B cell (primary cell): ENCODE measurements around the gene DNAH3. TPM values are rescaled to one million over a fixed set of nuclear protein-coding genes. Genes with fewer than 3 reads are reported as not detected.

ENCODE experiments used
- ATAC-seq: fragments of 200-7000 bp; cut with Tn5 transposase; one replicate; pipeline ENCODE4 v1.10.0; 2021; ENCODE audit warnings: low read depth, mild to moderate bottlenecking, moderate number of reproducible peaks, moderate library complexity
- CTCF ChIA-PET: fragments of 350-600 bp; sonication (Branson Sonifier 250); formaldehyde crosslinking; loops from one replicate; lab custom pipeline; 2021; ENCODE audit warnings: antibody characterized with exemption, inconsistent platforms; lab: Charles Lee
- POLR2A ChIA-PET: fragments of 350-600 bp; sonication (Branson Sonifier 250); formaldehyde crosslinking; loops from one replicate; lab custom pipeline; 2021; ENCODE audit warnings: antibody characterized with exemption; lab: Charles Lee
- DNase-seq: peaks from one replicate; pipeline ENCODE4 v3.0.0; 2013
- H2AFZ ChIP-seq: 2 replicates; pipeline ENCODE4 v1.6.1; 2012; ENCODE audit warnings: mild to moderate bottlenecking, low read depth, low read length; ENCODE audit not compliant: insufficient read depth, poor library complexity, severe bottlenecking
- H3K27ac ChIP-seq, 2 donors: 1 replicate in 1 of 2; 2 replicates in 1 of 2; pipeline ENCODE4 v1.5.1; 2012 to 2013; ENCODE audit warnings: low read length in 2 of 2, mild to moderate bottlenecking in 2 of 2, moderate library complexity in 1 of 2
- H3K27me3 ChIP-seq, 4 experiments: fragments of 200-600 bp in 1 of 4; sonication (generic) in 1 of 4; replicated peaks in 1 of 4; 1 replicate in 2 of 4; 2 replicates in 2 of 4; pipeline versions ENCODE4 v1.6.1 to v1.7.0; 2013 to 2016; ENCODE audit warnings: low read length in 3 of 4, mild to moderate bottlenecking in 2 of 4, mixed read lengths in 1 of 4, moderate library complexity in 1 of 4; ENCODE audit not compliant: insufficient read depth in 4 of 4, control insufficient read depth in 3 of 4; ENCODE audit errors: control extremely low read depth in 1 of 4
- H3K36me3 ChIP-seq, 2 experiments: replicated peaks in 1 of 2; 1 replicate in 1 of 2; 2 replicates in 1 of 2; pipeline versions ENCODE4 v1.6.1 to v1.7.1; 2013; ENCODE audit warnings: low read length in 1 of 2; ENCODE audit not compliant: insufficient read depth in 2 of 2, control insufficient read depth in 1 of 2; ENCODE audit errors: control extremely low read depth in 1 of 2, extremely low read depth in 1 of 2
- H3K4me1 ChIP-seq, 2 donors: fragments of 200-600 bp in 1 of 2; sonication (generic) in 1 of 2; 1 replicate in 1 of 2; 2 replicates in 1 of 2; pipeline versions ENCODE4 v1.5.1 to v1.6.1; 2013 to 2017; ENCODE audit warnings: low read length in 2 of 2; ENCODE audit not compliant: control insufficient read depth in 2 of 2, insufficient read depth in 2 of 2
- H3K4me2 ChIP-seq: replicated peaks from 2 replicates; pipeline ENCODE3; 2012; ENCODE audit warnings: mild to moderate bottlenecking, low read depth, low read length; ENCODE audit not compliant: poor library complexity, severe bottlenecking
- H3K4me3 ChIP-seq, 5 experiments: fragments of 200-600 bp in 1 of 5; sonication (generic) in 1 of 5; 1 replicate in 3 of 5; 2 replicates in 2 of 5; pipeline versions ENCODE4 v1.5.1 to v1.7.0; 2011 to 2016; ENCODE audit warnings: low read length in 4 of 5, mild to moderate bottlenecking in 4 of 5, low read depth in 2 of 5, control low read depth in 1 of 5, moderate library complexity in 1 of 5; ENCODE audit not compliant: insufficient read depth in 1 of 5; ENCODE audit errors: control extremely low read depth in 1 of 5, extremely low read depth in 1 of 5
- H3K79me2 ChIP-seq: fragments of 200-600 bp; sonication (generic); one replicate; pipeline ENCODE4 v1.6.0; 2016; ENCODE audit warnings: low read length; ENCODE audit not compliant: control insufficient read depth, insufficient read depth
- H3K9ac ChIP-seq: fragments of 200-600 bp; sonication (generic); 2 replicates; pipeline ENCODE4 v1.6.1; 2017; ENCODE audit warnings: mild to moderate bottlenecking, low read length, moderate library complexity
- H3K9me3 ChIP-seq, 3 donors: one replicate each; pipeline versions ENCODE4 v1.6.1 to v1.7.1; 2013; ENCODE audit warnings: low read length in 2 of 3; ENCODE audit not compliant: control insufficient read depth in 2 of 3, insufficient read depth in 1 of 3; ENCODE audit errors: control extremely low read depth in 1 of 3
- H4K20me1 ChIP-seq: 2 replicates; pipeline ENCODE4 v1.6.0; 2012; ENCODE audit warnings: mild to moderate bottlenecking, low read length; ENCODE audit not compliant: insufficient read depth, control insufficient read depth, poor library complexity, severe bottlenecking
- H3K27ac Mint-ChIP-seq: one replicate; pipeline ENCODE4 v1.8.0; 2021; ENCODE audit warnings: mixed read lengths
- H3K27me3 Mint-ChIP-seq: one replicate; pipeline ENCODE4 v1.8.0; 2021; ENCODE audit warnings: mixed read lengths
- H3K4me1 Mint-ChIP-seq: one replicate; pipeline ENCODE4 v1.8.0; 2021; ENCODE audit warnings: mixed read lengths
- H3K4me3 Mint-ChIP-seq: one replicate; pipeline ENCODE4 v1.8.0; 2021; ENCODE audit warnings: mixed read lengths
- H3K9me3 Mint-ChIP-seq: one replicate; pipeline ENCODE4 v1.8.0; 2022; ENCODE audit warnings: mixed read lengths; ENCODE audit not compliant: insufficient read depth
- EZH2 ChIP-seq: IDR thresholded peaks from 2 replicates; pipeline ENCODE4 v1.6.1; 2012; ENCODE audit warnings: borderline replicate concordance, low read depth, mild to moderate bottlenecking, moderate library complexity, low read length; ENCODE audit not compliant: insufficient read depth, poor library complexity, severe bottlenecking
- WGBS: methylation state at CpG from one replicate; pipeline ENCODE4 v1.1.5; 2013; ENCODE audit warnings: missing lambda C conversion rate; ENCODE audit not compliant: insufficient coverage; 5-methylcytosine and 5-hydroxymethylcytosine counted together
- intact Hi-C: fragments of 100-400 bp; cut with micrococcal nuclease; formaldehyde crosslinking; loops from one replicate; pipeline ENCODE4 v1.10.0; 2022
- polyA plus RNA-seq: library from polyadenylated mRNA; depleted of rRNA; stranded (reverse); fragments of >200 nt; gene quantifications from 2 replicates; pipeline ENCODE4 v1.2.3, GENCODE V29; 2012
- total RNA-seq, 2 donors: library from RNA; stranded (reverse); fragments of 120-200 nt in 1 of 2; gene quantifications; 1 replicate in 1 of 2; 2 replicates in 1 of 2; pipeline versions ENCODE4 v1.2.3 to v1.2.4, GENCODE V29; 2013 to 2022
- TF ChIP-seq, protein P1 (sequence below): fragments of 200-600 bp; IDR thresholded peaks from one replicate; pipeline ENCODE4 v1.8.0; 2022; ENCODE audit warnings: antibody characterized with exemption, mild to moderate bottlenecking

Gene DNAH3
- total and polyA plus RNA-seq, 2 donors (not counting 1 experiment from before 2014, with no cell fraction given): not detected

DNA sequence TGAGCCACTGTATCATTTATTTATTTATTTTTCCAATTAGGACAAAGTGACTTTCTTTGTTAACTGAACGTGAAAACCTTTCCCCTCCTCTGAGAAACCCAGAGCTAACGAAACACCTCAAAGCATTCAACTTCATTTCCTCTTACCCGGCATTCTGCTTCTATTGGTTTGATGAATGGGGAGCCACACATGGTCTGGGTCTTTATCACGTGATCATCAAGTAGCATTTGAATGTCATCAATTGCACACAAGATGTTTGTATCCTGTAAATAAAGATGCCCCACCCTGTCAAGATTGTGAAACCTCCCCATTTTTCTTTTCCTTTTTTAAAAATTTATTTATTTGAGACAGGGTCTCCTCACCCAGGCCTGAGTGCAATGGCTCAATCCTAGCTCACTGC lies 80.1 kb downstream of the DNAH3 start:
- Histone ChIP-seq H3K9ac (no peak overlapping the region), H2AFZ (no peak overlapping the region), H3K4me3 (no peak overlapping the region), H3K9me3 (no peaks in the 10 kb centered on the region), H3K4me2 (no peak overlapping the region), H3K4me1 (no peaks in the 10 kb centered on the region), H3K27ac (no peak overlapping the region), H3K79me2 (no peaks in the 10 kb centered on the region), H3K27me3 (no peaks in the 10 kb centered on the region), H4K20me1 (no peaks in the 10 kb centered on the region), H3K36me3 (no peaks in the 10 kb centered on the region)
- H3K27me3 Mint-ChIP-seq: peaks cover 8% of the 10 kb centered on the region
- intact Hi-C loops: no loop called here
- TF ChIP-seq, protein P1, sequence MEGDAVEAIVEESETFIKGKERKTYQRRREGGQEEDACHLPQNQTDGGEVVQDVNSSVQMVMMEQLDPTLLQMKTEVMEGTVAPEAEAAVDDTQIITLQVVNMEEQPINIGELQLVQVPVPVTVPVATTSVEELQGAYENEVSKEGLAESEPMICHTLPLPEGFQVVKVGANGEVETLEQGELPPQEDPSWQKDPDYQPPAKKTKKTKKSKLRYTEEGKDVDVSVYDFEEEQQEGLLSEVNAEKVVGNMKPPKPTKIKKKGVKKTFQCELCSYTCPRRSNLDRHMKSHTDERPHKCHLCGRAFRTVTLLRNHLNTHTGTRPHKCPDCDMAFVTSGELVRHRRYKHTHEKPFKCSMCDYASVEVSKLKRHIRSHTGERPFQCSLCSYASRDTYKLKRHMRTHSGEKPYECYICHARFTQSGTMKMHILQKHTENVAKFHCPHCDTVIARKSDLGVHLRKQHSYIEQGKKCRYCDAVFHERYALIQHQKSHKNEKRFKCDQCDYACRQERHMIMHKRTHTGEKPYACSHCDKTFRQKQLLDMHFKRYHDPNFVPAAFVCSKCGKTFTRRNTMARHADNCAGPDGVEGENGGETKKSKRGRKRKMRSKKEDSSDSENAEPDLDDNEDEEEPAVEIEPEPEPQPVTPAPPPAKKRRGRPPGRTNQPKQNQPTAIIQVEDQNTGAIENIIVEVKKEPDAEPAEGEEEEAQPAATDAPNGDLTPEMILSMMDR: no peak
- TF ChIP-seq EZH2: no peak
- DNase-seq (no peak), ATAC-seq (no peak)
- CTCF ChIA-PET: no interaction called here
- no peak overlapping the region for H3K27ac Mint-ChIP-seq
- H3K4me3 Mint-ChIP-seq: no peak overlapping the region
- H3K4me1 Mint-ChIP-seq: no peaks in the 10 kb centered on the region
- POLR2A ChIA-PET: no interaction called here
- WGBS: no CpG with 5 or more reads among the region's 4 CpGs
- H3K9me3 Mint-ChIP-seq: no peaks in the 10 kb centered on the region

DNA sequence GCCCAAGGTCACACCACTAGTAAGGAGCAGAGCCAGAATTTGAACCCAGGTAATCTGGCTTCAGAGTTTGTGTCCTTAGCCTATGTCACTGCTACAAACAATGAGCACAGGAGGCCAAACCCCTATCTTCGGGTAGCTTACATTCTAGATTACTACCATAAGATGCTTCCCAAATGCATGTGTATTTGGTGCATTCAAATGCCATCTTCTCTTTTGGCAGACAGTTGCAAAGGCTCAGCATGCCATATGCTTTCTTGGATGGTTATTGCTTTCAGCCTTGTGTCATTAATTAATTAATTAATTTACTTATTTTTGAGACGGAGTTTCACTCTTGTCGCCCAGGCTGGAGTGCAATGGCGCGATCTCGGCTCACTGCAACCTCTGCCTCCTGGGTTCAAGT lies 80.7 kb downstream of the DNAH3 start:
- Histone ChIP-seq H2AFZ (no peak overlapping the region), H3K4me3 (no peak overlapping the region), H3K9me3 (no peaks in the 10 kb centered on the region), H3K9ac (no peak overlapping the region), H3K27me3 (no peaks in the 10 kb centered on the region), H3K4me2 (no peak overlapping the region), H3K4me1 (no peaks in the 10 kb centered on the region), H3K36me3 (no peaks in the 10 kb centered on the region), H3K79me2 (no peaks in the 10 kb centered on the region), H4K20me1 (no peaks in the 10 kb centered on the region), H3K27ac (no peak overlapping the region)
- no peak for TF ChIP-seq EZH2
- TF ChIP-seq, protein P1: no peak
- Mint-ChIP-seq H3K27me3 (peaks cover 6% of the 10 kb centered on the region), H3K4me1 (no peaks in the 10 kb centered on the region), H3K4me3 (no peak overlapping the region), H3K9me3 (no peaks in the 10 kb centered on the region), H3K27ac (no peak overlapping the region)
- no peak for ATAC-seq
- DNase-seq: no peak
- WGBS: no CpG with 5 or more reads among the region's 6 CpGs
- intact Hi-C loops: no loop called here
- ChIA-PET POLR2A (no interaction called here), CTCF (no interaction called here)
